GM19025 (cell line): ENCODE results near the gene GNG12.

Source experiments
- ATAC-seq: cut with Tn5 transposase; IDR thresholded peaks from one replicate; pipeline ENCODE4 v1.9.1; 2021; ENCODE audit warnings: mild to moderate bottlenecking, low read depth, moderate library complexity; ENCODE audit not compliant: unreplicated experiment

Gene GNG12

DNA sequence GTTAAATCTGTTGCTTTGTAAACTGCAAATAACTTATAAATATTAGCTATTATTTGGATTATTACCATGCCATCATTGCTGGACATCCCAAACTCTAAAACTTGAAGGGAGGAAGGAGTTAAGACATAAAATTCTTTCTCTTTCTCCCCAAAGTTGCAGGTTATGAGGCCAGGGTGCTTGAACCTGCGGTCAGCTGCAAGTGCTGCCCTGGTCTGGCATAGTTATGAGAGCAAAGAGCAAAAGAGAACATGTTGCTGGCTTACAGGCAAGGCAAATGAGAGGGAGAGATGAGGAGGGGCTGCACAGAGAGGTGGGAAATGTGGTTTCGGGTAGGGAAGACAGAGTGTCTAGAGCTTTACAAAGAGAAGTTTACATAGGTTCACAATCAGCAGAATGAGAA lies 117.4 kb downstream of the GNG12 start:
- ATAC-seq = no peak

DNA sequence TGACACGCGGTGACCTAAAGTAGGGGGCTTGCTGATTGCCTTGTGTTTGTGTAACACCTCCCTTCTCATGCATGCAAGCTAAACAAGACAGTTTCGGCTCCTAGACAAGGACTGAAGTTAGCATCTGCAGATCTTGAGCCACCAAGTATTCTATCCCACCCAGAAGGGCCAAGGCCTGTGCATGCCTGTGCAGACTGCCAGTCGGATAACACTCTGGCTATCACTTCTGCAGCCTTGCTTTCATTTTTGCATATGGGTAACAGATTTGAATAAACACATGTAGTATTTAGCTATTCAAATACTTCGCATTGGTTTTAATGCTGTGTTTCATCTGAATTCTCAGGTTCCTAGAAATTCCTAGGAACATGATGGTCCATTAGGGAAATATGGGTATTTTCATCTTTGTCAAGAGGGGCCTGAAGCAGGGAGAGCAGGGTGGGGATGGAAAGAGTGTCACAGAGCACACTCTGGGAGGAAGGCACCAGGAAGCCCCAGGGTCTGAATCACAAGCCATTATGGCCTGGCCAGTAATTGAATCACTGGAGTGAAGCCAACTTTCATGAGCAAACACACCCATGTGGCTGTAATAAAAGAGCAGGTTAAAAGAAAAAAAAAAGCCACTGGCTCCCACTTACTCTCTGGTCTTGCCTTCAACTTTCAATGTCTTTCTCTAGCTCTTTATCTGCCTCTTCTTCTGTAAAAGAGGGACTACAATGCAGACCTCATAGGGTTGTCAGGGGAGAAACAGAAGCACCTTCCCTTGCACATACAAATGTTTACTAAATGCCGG lies 120.0 kb downstream of the GNG12 start:
- ATAC-seq = no peak

DNA sequence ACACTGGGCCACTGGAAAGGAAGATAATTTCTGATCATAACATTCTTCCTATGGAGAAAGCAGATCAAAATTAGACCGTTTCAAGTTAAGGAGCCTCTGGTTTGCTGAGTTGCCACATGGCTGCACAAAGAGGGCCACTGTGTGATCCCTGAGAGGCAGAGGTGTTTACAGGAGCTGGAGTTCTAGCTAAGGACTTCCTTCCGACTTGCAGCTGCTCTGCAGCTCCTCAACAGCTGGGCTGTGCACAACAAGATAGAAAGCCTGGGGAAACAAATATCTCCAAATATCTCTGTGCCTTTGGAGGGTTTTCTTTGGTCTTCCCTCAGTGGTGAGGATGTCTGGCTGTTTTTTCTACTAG lies 121.4 kb downstream of the GNG12 start:
- no peak for ATAC-seq

DNA sequence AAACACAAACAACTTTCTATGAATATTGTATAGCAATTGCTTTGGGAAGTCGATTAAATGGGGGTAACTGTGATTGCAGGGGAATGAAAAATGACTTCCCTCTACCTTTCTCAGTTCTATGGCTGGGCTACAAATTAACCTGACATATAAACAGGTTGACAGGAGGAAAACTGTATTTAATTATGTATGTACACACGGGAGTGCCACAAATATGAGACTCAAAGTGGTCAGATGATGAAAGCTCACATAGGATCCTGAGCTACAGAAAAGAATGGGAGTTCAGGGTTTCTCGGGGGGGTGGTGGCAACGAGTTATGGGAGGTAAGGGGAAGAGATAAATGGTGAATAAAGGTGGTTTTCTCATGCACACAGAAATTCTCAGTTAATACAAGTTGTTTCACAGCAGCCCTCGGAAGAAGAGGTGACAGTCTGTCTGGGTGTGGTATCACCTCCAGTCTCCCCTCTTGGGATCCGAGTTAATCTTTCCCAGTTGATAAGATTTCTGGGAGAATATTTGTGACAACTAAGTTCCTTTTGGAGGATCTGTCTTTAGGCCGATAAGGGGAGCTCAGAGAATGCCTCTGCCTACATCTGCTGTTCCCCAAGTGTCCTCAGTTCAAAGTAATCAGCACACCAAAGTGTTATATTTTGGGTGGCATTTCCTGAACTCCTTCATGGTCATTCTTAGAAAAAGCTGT lies 122.0 kb downstream of the GNG12 start:
- no peak for ATAC-seq

DNA sequence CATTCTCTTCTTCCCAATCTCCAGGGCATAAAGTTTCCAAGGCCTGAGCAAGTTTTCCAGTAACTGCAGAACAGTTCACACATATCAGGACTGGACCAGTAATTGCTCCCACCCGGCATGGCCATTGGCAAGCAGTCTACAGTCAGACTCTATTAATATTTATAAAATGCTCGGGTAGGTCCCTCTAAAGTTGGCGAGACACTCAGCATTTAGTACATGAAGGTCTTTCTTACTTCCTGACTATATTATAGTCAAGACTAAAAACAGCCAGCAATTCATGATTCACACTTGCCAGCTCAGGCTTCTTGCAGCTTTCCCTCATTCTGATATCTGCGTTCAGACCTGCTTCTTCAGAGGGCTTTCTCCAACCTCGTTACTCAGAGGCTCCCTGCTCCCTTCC lies 122.8 kb downstream of the GNG12 start:
- ATAC-seq = no peak

DNA sequence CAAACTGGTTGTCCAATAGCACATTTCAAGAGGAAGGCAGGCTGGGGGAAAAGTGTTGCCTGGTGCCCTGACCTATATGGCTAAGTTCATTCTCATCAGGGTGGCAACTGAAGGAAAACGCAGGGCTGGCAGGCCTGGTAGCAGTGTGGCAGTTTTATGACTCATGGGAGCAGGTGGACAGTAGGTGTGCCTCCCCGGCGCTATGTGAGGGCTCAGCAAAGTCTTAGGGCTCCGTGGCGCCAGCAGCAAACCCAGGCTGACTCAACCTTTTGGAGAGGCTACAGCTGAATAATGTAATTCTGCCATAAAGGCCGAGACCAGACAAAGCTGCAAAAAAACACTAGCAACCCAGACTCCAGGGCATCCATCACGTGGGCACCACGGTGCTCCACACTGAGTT lies 124.7 kb downstream of the GNG12 start:
- no peak for ATAC-seq

DNA sequence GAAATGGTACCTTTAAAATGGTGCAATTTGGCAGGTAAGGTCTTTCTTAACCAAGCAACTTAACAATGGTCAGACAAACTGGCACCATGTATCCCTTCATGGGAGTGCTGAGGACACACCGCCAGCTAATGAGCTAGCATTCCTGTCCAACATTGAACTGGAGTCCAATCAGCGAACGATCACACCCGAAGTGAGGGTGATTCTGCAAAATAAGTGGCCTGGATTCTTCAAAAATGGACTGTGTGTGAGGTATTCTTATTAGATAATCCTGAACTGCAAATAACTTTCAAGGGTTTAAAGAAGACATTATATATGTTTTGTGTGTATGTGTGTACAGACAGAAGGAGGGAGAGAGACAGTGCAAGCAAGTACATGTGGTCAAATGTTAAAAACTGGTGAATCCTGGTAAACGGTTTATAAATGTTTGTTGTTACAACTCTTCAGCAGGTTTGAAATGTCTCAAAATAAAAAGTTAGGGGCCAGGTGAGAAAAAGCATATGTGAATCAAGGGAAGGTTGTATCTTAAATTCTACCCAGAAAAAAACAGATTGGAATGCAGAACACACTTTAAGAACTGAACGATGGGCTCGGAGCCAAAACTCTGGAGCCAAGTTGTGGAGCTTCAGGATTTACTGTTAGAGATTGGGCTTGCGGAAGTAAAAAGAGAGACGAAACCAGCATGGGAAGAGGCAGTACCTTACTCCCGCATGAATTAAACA lies 127.4 kb downstream of the GNG12 start:
- ATAC-seq = no peak

DNA sequence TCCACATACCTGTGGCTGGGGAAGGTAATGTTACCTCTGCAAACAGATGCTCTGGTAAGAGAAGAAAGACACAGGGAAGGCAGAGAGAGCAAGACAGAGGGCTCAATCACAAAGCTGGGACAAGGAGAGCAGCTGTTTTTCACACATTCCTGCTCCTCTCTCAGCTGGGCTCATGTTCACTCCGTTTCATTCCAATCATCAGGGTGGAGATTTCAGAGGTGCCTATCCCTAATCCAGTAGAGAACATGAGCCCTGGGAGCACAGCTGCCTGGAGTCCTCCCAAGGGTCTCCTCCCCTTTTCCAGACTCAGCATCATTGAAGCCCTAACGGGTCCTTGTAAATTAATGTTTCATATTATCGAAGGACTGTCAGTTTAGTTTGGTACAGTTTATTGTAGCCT lies 128.9 kb downstream of the GNG12 start:
- ATAC-seq = no peak

DNA sequence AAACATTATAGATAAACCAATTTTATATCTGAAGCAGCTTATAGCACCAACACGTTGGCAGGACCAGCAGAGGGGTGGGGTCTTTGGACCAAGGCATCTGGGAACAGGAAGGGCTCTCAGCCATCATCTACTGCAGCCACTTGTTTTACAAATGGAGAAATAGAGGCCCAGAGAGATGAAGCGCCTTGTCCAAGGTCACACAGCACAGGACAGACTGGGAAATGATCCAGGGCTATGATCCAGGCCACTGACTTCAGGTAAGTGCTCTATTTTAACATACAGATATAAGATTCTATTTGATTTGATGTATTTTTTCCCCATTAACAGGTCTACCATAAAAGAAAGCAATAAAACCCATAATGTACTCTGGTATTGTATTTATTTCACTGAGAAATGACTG lies 131.4 kb downstream of the GNG12 start:
- ATAC-seq = no peak

DNA sequence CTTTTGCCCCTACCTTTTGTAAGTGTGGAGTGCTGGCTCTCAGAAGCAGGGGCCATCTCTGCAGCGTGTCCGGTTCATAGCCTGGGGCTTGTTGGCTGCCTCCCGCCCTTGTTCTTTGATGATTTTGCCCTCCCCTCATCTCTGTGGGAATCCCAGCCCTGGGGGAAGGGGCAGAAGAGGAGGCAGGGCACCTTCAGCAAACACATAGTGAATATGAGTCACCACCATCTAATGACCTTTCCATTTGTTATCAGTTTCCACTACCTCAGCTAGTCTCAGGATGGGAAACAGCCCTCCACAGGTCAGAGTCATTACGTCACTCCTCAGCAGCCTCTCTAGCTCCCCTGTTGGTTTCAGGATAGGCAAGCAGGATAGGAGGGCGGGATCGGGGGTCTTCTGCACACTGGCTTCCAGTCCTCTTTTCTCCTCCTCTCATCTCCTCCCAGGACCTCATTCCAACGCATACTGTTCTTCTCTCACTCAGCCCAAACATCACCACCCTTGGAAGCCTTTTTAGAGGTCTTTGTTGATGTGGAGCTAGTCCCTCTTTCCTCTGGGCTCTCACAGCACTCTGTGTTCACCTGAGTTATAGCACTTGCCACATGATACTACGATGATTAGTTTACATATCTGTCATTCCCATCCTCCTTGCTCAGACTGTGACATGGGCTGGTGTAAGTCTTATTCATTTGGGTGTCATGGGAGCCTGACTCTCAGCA lies 132.4 kb downstream of the GNG12 start:
- ATAC-seq = peak; percentile 46

DNA sequence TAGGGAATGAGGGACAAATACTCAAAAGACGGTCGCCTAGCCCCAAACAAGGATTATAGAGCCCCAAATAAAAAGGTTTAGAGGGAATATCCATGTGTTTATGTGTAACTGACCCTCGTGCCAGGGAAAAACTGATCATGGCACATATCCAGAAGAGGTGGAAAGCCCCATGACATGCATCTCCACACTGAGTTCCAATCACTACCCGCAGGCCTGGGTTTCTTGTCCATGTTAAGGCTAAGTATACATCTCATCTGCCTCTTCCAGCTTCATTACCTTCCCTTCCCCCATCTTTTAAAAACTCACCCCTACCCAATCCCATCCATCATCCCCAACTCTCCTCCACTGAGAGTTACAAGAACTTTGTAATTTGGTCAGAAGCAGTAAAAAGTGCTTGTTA lies 133.0 kb downstream of the GNG12 start:
- no peak for ATAC-seq

DNA sequence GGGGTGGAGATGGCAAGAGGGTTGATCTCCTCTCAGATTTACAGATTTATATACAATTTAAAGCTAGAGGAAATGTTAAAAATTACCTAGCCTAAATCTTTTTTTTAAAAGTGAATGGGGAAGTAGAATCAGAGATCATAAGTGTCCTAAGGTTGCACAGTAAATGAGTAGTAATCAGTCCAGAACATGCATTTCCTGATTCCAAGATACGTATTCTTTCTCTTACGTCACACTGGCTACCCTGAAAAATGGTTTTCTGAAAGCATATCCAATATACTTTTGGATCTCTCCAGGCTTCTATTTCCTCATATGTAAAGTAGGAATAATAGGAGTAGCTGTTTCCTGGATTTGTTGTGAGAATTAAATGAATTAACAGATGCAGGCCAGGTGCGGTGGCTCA lies 136.6 kb downstream of the GNG12 start:
- no peak for ATAC-seq

DNA sequence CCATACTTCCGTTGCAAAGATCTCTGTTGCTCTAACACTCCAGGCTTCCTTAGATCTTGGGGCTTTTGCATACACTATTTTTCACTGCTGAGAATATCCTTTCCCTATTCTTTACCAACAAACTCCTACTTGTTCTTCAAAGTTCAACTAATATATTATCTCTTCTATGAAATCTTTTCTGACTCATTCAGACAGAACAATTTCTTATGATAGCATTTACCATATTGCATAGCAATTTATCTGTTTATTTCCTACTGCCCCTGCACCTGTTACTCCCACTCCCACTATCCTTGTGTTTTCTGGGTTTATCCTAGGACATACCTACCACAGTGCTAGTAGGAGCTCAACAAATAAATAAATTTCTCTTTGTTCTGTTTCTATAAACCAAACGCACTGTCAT lies 137.3 kb downstream of the GNG12 start:
- ATAC-seq = no peak

DNA sequence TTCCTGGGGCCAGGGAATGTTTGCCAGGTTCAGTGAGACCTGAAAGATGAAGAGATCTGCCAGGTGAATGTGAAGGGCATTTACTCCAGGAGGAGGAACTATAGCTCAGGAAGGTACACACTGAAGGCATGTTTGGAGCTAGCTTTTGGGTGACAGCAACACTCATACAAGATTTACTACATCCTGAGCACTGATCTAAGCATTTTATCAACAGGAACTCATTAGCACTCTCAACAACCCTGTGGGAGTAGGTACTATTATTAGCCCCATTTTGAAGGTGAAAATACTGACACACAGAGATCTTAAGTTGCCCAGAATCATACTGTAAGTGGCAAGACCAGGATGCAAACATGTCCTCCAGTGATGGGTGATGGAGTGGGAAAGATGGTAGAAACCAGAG lies 141.6 kb downstream of the GNG12 start:
- ATAC-seq = no peak

DNA sequence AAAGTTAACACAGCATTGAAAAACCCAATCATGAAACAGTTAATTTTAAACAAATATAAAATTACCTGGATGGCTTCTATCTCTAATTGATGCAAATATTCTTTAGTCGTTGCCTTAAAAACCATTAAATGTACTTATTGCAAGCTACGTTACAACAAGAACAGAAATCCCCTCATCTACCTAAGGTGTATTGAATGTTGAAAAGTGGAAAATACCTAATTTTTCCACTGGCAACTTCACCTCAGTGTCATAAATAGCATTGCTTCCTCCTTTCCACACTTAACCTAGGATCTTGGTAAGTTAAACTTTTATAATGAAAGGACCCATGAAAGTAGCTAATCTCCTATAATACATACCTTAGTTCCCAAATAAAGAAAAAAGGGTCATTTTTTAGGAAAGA lies 142.9 kb downstream of the GNG12 start:
- no peak for ATAC-seq

DNA sequence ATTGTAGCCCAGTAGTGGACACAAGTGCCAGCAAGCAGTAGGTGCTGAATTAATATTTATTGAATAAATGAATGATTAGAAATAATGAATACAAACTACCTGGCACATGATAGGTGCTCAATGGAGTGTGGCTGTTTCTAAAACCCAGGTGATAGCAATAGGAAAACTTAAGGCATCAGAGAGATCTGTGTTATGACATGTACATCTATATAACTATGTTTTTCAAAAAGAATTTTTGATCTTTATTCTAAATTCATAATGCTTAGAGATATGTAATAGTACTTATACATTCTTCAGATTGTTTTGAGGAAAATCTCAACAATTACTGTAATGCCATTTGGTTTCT lies 143.3 kb downstream of the GNG12 start:
- no peak for ATAC-seq

DNA sequence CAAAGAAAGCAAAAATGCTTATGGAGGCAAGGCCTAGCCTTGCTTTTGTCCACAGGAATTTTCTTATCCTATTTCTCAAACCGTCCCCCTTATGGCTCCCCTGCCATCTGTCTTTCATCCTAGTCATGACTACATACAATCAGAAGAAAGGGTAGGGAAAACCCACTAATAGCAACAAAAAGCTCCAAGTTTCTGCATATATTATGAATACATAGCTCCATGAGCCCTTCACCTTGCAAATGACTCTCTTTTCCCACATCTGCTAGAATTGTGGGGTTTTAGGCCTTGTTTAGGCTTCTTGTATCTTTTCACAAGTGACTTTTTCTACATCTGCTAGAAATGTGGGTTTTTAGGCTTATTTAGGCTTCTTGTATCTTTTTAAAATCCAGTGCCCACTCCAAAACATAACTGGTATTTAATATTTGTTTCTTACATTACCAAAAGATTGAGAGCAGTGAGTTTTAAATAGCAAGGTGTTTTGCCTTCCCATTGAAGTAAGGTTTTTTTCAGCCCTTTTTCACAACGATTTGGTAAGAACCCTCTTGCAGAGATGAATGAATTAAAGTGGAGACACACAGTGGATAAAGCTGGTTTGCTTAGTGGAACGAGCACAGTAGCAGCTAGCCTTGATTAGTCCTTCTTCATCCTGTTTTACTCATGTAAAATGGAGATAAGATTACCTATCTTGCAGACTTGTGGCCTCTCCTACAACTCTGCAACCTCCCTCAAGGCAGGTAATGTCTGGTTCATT lies 143.8 kb downstream of the GNG12 start:
- ATAC-seq = no peak

DNA sequence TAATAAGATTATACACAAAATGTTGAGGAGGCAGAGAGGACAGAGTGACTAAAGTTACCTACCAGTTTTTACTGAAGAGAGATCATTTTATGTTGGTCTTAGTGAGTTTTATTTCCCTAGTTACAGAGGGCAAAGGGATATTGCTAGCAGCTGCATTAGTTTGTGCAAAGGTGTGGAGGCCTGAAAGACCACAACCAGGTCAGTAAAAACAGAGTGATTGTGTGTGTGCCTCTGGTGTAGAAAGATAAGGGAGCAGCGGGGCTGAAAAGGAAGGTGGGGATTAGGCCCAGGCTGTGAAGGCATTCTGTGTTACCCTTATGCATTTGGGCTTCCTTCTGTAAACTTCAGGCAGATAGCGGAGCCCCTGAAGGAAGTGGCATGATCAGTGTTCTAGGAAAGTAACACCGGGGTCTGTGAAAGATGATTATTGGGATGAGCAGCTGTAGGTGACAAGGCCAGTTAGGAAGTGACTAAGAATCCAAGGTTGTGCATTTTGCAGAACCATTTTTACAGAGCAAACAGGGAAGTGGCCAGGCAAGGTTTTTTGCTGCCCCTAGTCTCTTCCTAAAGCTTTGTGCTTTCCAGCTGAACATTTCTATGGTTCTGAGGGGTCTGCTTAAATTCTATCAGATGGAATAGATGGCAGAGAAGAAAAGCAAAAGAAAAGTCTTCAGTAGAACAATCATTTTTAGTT lies 144.6 kb downstream of the GNG12 start:
- no peak for ATAC-seq

DNA sequence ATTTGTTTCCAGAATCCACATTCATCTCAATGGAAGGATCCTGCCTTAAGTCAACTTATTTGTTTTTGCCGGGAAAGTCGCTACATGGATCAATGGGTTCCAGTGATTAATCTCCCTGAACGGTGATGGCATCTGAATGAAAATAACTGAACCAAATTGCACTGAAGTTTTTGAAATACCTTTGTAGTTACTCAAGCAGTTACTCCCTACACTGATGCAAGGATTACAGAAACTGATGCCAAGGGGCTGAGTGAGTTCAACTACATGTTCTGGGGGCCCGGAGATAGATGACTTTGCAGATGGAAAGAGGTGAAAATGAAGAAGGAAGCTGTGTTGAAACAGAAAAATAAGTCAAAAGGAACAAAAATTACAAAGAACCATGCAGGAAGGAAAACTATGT lies 145.6 kb downstream of the GNG12 start:
- no peak for ATAC-seq

DNA sequence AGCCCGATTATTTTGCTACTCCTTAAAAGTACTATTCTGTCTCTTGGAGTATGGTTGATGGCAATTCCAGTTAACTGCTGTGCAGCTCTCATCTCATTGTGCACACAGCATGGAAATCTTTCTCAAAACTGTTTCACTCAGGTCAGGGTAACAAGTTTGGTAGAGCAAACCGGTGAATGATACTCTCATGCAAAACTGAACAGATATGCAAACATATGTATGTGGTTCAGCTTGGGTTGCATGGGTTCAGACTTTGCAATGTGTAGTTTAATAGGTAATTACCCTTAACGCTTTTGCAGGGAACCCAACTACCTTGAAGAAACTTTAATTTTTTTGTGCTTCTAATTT lies 146.1 kb downstream of the GNG12 start:
- ATAC-seq = no peak
